ENCODE measurements around the gene VPS50. TPM values are rescaled to one million over a fixed set of nuclear protein-coding genes. Genes with fewer than 3 reads are reported as not detected.
A peak's percentile ranks its signal among the peaks of the same experiment; 100 is the strongest.

Gene VPS50
- total and polyA plus RNA-seq, 10 of the 15 experiments (the other 5 are each of a cell fraction or from before 2014, with no cell fraction given) = 4.0 to 22.0 (median 16.2) TPM

GRCh38 chr7:93185303-93186027, 46.7 kb upstream of the VPS50 start:
- Histone ChIP-seq H3K36me3 (ENCODE audit: control insufficient read depth in 2 of 2, insufficient read depth in 2 of 2, low read length in 1 of 2) (no peaks in the 10 kb centered on the region), H3K27me3 (replicated peaks in 1 of 2; ENCODE audit: control insufficient read depth in 2 of 2, insufficient read depth in 2 of 2, low read length in 1 of 2) (no peaks in the 10 kb centered on the region), H3K4me3 (no peak overlapping the region), H2AFZ (ENCODE audit: control insufficient read depth, low read depth, low read length) (no peak overlapping the region), H3K9ac (ENCODE audit: control insufficient read depth, insufficient read depth, low read length) (no peak overlapping the region), H3K4me1 (ENCODE audit: control insufficient read depth, insufficient read depth, low read length) (no peaks in the 10 kb centered on the region), H3K79me2 (ENCODE audit: control insufficient read depth, insufficient read depth, low read length) (no peaks in the 10 kb centered on the region), H4K20me1 (ENCODE audit: control insufficient read depth, insufficient read depth) (no peaks in the 10 kb centered on the region), H3K27ac (ENCODE audit: control insufficient read depth, insufficient read depth) (no peak overlapping the region), H3K9me3 (replicated peaks; ENCODE audit: control insufficient read depth, insufficient read depth, low read length) (no peaks in the 10 kb centered on the region), H3K4me2 (ENCODE audit: control insufficient read depth, insufficient read depth) (no peak overlapping the region)
- TF ChIP-seq MEF2B (IDR thresholded peaks at IDR 0.05; ENCODE audit: partially characterized antibody, poor library complexity, severe bottlenecking) (no peak), EP300 (IDR thresholded peaks at IDR 0.05; ENCODE audit: borderline replicate concordance in 1 of 2, control insufficient read depth in 1 of 2, low read depth in 2 of 2, low read length in 2 of 2) (no peak), PAX5 (IDR thresholded peaks at IDR 0.05; ENCODE audit: borderline replicate concordance, low read depth, low read length) (no peak), E2F8 (IDR thresholded peaks at IDR 0.05; ENCODE audit: low read depth, partially characterized antibody) (no peak), E4F1 (IDR thresholded peaks at IDR 0.05; ENCODE audit: borderline replicate concordance, partially characterized antibody) (no peak), BRCA1 (IDR thresholded peaks at IDR 0.05; ENCODE audit: low read depth, low read length) (no peak), ESRRA (IDR thresholded peaks at IDR 0.05; ENCODE audit: low read length) (no peak), IRF4 (IDR thresholded peaks at IDR 0.05; ENCODE audit: low read depth, low read length) (no peak), LARP7 (IDR thresholded peaks at IDR 0.05) (no peak)
- ChIA-PET SMC1A (ENCODE audit: uncharacterized antibody, unreplicated experiment) (interaction anchor here (1.1 to 1.3 kb wide), 3 partner anchors 43 to 91 kb away, joined by 3 to 5 read pairs (median 3); no protein-coding TSS in a partner anchor), POLR2A (no interaction called here), CTCF (interaction anchor here (2.1 kb wide), 1 partner anchor 43 kb away, joined by 11 read pairs; no protein-coding TSS in a partner anchor), RAD21 (ENCODE audit: unreplicated experiment) (no interaction called here)
- ATAC-seq (0 out of 3 replicates have a peak, but pooled peaks have one; percentile 38), DNase-seq (ENCODE audit: low read depth, low spot score) (no peak), FAIRE-seq (no peak)
- intact Hi-C loops (cut with micrococcal nuclease; ENCODE audit: unreplicated experiment) = no loop called here
- WGBS (ENCODE audit: insufficient coverage, insufficient replicate concordance, low lambda C conversion rate, missing lambda C conversion rate) = 0% methylated on average over 1 of the region's 1 CpG
- BruUV-seq (replicated peaks) = no TSS peak
- in situ Hi-C loops (cut with MboI) = no loop called here
